Stimulated activated CD4-positive, alpha-beta T cell treated with anti-CD3 and anti-CD28 coated beads, Interleukin-15, amount 100 ng/mL, for 24 hours (primary cell): Measurements from ENCODE around the gene PAIP1.
"Not testable (repeated sequence)": the region's sequence is repeated elsewhere in the genome, so short reads cannot be mapped to it uniquely, and the experiment has no call there.

ENCODE experiments used
- DNase-seq: peaks from one replicate; pipeline ENCODE4 v3.0.0-alpha.2; 2020

Gene PAIP1

GRCh38 chr5:43514816-43515677 lies 41.8 kb downstream of the PAIP1 start, which contains the start of gene C5orf34:
Gene C5orf34, minus strand, starts transcription at chr5:43515148. Its CDS starts 5,809 bp downstream, at chr5:43509339.
- DNase-seq, result peak; percentile 97

- no peak for DNase-seq
Measured at GRCh38 chr5:43514471-43514815, 42.4 kb downstream of the PAIP1 start.

- DNase-seq, result no peak
Measured at GRCh38 chr5:43514025-43514424, 42.9 kb downstream of the PAIP1 start.

GRCh38 chr5:43511062-43511461 lies 45.8 kb downstream of the PAIP1 start:
- DNase-seq, result not testable (repeated sequence)

- no peak for DNase-seq
Measured at GRCh38 chr5:43498581-43498980, 58.3 kb downstream of the PAIP1 start.

GRCh38 chr5:43497311-43498104 lies 59.4 kb downstream of the PAIP1 start:
- DNase-seq, result no peak

GRCh38 chr5:43491326-43491725 lies 65.6 kb downstream of the PAIP1 start:
- no peak for DNase-seq

- DNase-seq, result no peak
Measured at GRCh38 chr5:43486353-43486752, 70.5 kb downstream of the PAIP1 start.

GRCh38 chr5:43485406-43485805 lies 71.5 kb downstream of the PAIP1 start:
- DNase-seq, result no peak

- peak; percentile 90 for DNase-seq
Measured at GRCh38 chr5:43484106-43484849, 72.6 kb downstream of the PAIP1 start.

GRCh38 chr5:43483298-43484105 lies 73.4 kb downstream of the PAIP1 start, which contains the start of gene TMEM267:
Gene TMEM267, minus strand, starts transcription at chr5:43483865. Its CDS starts 29,896 bp downstream, at chr5:43453969.
- DNase-seq, result peak; percentile 88

- DNase-seq, result peak; percentile 12
Measured at GRCh38 chr5:43482490-43483297, 74.2 kb downstream of the PAIP1 start.
